ENCODE measurements around the gene GGA1. TPM values are rescaled to one million over a fixed set of nuclear protein-coding genes. Genes with fewer than 3 reads are reported as not detected.
A peak's percentile ranks its signal among the peaks of the same experiment; 100 is the strongest.

Gene GGA1
- total RNA-seq, 1 experiment from 2014 or later = 29.7 TPM

- DNase-seq (ENCODE audit: low read depth) = no peak
These were observed 18.9 kb downstream of the GGA1 start for GRCh38 chr22:37627545-37627944.

- DNase-seq (ENCODE audit: low read depth) = no peak
These were observed 20.2 kb downstream of the GGA1 start for GRCh38 chr22:37628830-37629229.

GRCh38 chr22:37629928-37630327 lies 21.3 kb downstream of the GGA1 start:
- no peak for DNase-seq (ENCODE audit: low read depth)

GRCh38 chr22:37630839-37631435 lies 22.3 kb downstream of the GGA1 start:
- no peak for DNase-seq (ENCODE audit: low read depth)

GRCh38 chr22:37631448-37632173 lies 23.0 kb downstream of the GGA1 start:
- DNase-seq (ENCODE audit: low read depth) = no peak

- no peak for DNase-seq (ENCODE audit: low read depth)
These were observed 23.8 kb downstream of the GGA1 start for GRCh38 chr22:37632174-37633088.

- DNase-seq (ENCODE audit: low read depth) = peak; percentile 64
These were observed 24.5 kb downstream of the GGA1 start for GRCh38 chr22:37633089-37633624.

- peak; percentile 96 for DNase-seq (ENCODE audit: low read depth)
These were observed 25.2 kb downstream of the GGA1 start for GRCh38 chr22:37633625-37634416.

- no peak for DNase-seq (ENCODE audit: low read depth)
These were observed 25.8 kb downstream of the GGA1 start for GRCh38 chr22:37634417-37634924.

GRCh38 chr22:37635157-37635556 lies 26.5 kb downstream of the GGA1 start:
- no peak for DNase-seq (ENCODE audit: low read depth)

GRCh38 chr22:37636186-37636948 lies 27.7 kb downstream of the GGA1 start:
- DNase-seq (ENCODE audit: low read depth) = peak; percentile 97

- DNase-seq (ENCODE audit: low read depth) = no peak
These were observed 28.3 kb downstream of the GGA1 start for GRCh38 chr22:37636949-37637273.

- no peak for DNase-seq (ENCODE audit: low read depth)
These were observed 29.9 kb downstream of the GGA1 start for GRCh38 chr22:37638391-37639069.

GRCh38 chr22:37639070-37639760 lies 30.6 kb downstream of the GGA1 start, which contains the start of gene SH3BP1:
Gene SH3BP1 (plus strand): TSS chr22:37639669. CDS start chr22:37639788, 119 bp downstream.
- DNase-seq (ENCODE audit: low read depth) = peak; percentile 66

GRCh38 chr22:37639771-37640590 lies 31.3 kb downstream of the GGA1 start:
- no peak for DNase-seq (ENCODE audit: low read depth)

- DNase-seq (ENCODE audit: low read depth) = no peak
These were observed 32.2 kb downstream of the GGA1 start for GRCh38 chr22:37640591-37641560.

- no peak for DNase-seq (ENCODE audit: low read depth)
These were observed 32.9 kb downstream of the GGA1 start for GRCh38 chr22:37641561-37641949.
